AG20443 (cell line): ENCODE measurements around the gene APLF.
A peak's percentile ranks its signal among the peaks of the same experiment; 100 is the strongest.

Source experiments
- DNase-seq: peaks from one replicate; pipeline ENCODE4 v3.0.0; 2012; ENCODE audit warnings: low spot score, mixed read lengths

APLF gene

GRCh38 chr2:68467077-68467960, at the start of gene APLF, which contains the start of gene FBXO48:
TSS of gene APLF (plus strand) at chr2:68467585. CDS start at chr2:68467732, 147 bp downstream.
TSS of gene FBXO48 (minus strand) at chr2:68467294. CDS start at chr2:68465145, 2,149 bp downstream.
- DNase-seq, result peak; percentile 97

GRCh38 chr2:68417926-68418325, 49.5 kb upstream of the APLF start:
- no peak for DNase-seq

- no peak for DNase-seq
Observed at GRCh38 chr2:68418419-68418818, 49.0 kb upstream of the APLF start.

GRCh38 chr2:68418855-68419254, 48.5 kb upstream of the APLF start:
- no peak for DNase-seq

GRCh38 chr2:68420254-68420910, 47.0 kb upstream of the APLF start:
- DNase-seq, result no peak

- no peak for DNase-seq
Observed at GRCh38 chr2:68423966-68424650, 43.3 kb upstream of the APLF start.

GRCh38 chr2:68425503-68425902, 41.9 kb upstream of the APLF start:
- DNase-seq, result no peak

GRCh38 chr2:68426446-68426845, 40.9 kb upstream of the APLF start:
- DNase-seq, result no peak

GRCh38 chr2:68426848-68427579, 40.4 kb upstream of the APLF start:
- DNase-seq, result no peak

GRCh38 chr2:68428126-68428525, 39.3 kb upstream of the APLF start:
- no peak for DNase-seq

- no peak for DNase-seq
Observed at GRCh38 chr2:68428746-68429145, 38.6 kb upstream of the APLF start.

GRCh38 chr2:68429311-68429826, 38.0 kb upstream of the APLF start:
- DNase-seq, result no peak

GRCh38 chr2:68431316-68431972, 35.9 kb upstream of the APLF start:
- DNase-seq, result no peak

GRCh38 chr2:68432696-68433658, 34.4 kb upstream of the APLF start:
- DNase-seq, result no peak

- DNase-seq, result no peak
Observed at GRCh38 chr2:68434981-68435380, 32.4 kb upstream of the APLF start.

GRCh38 chr2:68435615-68436014, 31.8 kb upstream of the APLF start:
- no peak for DNase-seq

GRCh38 chr2:68436270-68436669, 31.1 kb upstream of the APLF start:
- DNase-seq, result no peak

GRCh38 chr2:68438455-68439303, 28.7 kb upstream of the APLF start:
- no peak for DNase-seq
